ENCODE data around the gene ZPBP2.
"Not testable (repeated sequence)": the region's sequence is repeated elsewhere in the genome, so short reads cannot be mapped to it uniquely, and the experiment has no call there.

Gene ZPBP2, protein sequence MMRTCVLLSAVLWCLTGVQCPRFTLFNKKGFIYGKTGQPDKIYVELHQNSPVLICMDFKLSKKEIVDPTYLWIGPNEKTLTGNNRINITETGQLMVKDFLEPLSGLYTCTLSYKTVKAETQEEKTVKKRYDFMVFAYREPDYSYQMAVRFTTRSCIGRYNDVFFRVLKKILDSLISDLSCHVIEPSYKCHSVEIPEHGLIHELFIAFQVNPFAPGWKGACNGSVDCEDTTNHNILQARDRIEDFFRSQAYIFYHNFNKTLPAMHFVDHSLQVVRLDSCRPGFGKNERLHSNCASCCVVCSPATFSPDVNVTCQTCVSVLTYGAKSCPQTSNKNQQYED

DNA sequence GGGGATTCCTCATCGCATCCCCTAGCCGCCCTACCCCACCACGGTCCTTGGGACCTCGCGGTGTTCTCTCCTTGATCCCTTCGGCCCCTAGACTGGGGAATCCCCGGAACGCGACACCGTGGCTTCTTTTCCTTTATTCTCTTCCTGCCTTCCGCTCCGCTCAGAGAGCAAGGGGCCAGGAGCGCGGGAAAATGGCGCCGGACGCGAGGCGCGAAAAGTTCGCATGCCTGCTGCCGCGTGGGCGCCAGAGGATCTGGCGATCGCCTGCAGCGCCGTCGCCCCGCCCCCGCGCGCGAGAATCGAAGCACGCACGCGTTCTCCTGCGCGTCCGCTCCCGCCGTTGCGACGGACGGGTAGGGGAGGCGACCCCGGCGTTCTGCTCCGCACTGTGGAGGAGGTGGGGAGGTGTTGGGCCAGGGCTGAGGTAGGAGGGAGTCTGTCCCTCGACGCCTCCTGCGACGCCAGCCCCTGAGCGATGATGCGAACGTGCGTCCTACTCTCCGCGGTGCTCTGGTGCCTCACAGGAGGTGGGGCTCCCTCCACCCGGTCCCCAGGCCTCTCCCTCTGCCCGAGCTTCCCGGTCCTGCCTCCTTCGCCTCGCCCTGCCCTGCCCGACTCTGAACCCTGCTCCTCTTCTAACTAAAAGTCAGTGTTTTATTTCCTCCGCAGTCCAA, at the start of gene ZPBP2:
Gene ZPBP2, plus strand, starts transcription at position 323 of the 674 bp plus-strand sequence. Its CDS starts 153 bp downstream, at position 476.
- no peak for DNase-seq

- DNase-seq, result no peak
Measured at GRCh38 chr17:39818358-39819000, 49.5 kb upstream of the ZPBP2 start.

- no peak for DNase-seq
Measured at GRCh38 chr17:39820541-39820940, 47.5 kb upstream of the ZPBP2 start.

GRCh38 chr17:39820987-39821386, 47.0 kb upstream of the ZPBP2 start:
- no peak for DNase-seq

DNA sequence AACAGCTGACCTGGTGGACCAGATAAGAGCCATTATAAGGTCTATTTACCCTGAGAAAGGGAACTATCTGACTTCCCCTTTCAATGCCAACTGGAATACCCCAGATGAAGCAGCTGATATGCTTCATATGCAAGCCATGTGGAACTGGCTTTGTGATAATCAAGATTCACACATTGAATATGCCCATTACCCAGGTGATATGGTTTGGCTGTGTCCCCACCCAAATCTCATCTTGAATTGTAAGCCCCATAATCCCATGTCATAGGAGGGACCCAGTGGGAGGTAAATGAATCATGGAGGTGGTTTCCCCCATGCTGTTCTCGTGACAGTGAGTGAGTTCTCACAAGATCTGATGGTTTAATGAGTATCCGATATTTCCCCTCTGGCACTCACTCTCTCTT, 46.0 kb upstream of the ZPBP2 start:
- no peak for DNase-seq

DNA sequence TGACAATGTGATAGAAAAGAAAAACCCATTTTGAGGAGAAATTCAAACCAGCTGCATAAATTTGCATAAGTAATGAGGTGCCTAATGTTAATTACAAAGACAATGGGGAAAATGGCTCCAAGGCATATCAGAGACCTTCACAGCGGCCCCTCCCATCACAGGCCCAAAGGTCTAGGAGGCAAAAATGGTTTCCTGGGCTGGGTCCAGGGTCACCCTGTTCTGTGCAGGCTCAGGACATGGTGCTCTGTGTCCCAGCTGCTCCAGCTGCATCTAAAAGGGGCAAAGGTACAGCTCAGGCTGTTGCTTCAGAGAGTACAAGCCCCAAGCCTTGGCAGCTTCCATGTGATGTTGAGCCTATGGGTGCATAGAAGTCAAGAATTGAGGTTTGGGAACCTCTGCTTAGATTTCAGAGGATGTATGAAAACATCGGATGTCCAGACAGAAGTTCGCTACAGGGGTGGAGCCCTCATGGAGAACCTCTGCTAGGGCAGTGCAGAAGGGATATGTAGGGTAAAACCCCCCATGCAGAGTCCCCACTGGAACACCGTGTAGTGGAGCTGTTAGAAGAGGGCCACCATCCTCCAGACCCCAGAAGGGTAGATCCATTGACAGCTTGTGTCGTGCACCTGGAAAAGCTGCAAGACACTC, 44.5 kb upstream of the ZPBP2 start:
- DNase-seq, result no peak

GRCh38 chr17:39826334-39826733, 41.7 kb upstream of the ZPBP2 start:
- no peak for DNase-seq

GRCh38 chr17:39828443-39828842, 39.6 kb upstream of the ZPBP2 start:
- DNase-seq, result no peak

GRCh38 chr17:39831588-39831987, 36.4 kb upstream of the ZPBP2 start:
- no peak for DNase-seq

DNA sequence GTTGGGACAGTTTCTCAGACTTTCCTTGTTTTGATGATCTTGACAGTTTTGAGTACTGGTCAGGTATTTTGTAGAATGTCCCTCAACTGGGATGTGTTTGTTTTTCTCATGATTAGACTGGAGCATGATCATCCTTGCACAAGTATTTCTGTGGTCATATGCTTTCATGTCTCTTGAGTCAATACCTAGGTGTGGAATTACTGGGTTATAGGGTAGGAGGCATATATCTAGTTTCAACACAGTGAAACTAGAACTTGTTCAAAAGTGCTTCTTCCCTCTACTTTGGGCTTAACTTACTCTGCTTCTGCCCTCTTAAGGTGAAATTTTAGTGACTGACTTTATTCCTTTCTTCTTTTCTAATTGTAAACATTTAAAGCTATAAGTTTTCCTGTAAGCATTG, 34.0 kb upstream of the ZPBP2 start:
- no peak for DNase-seq

GRCh38 chr17:39835038-39835786, 32.8 kb upstream of the ZPBP2 start:
- no peak for DNase-seq

DNA sequence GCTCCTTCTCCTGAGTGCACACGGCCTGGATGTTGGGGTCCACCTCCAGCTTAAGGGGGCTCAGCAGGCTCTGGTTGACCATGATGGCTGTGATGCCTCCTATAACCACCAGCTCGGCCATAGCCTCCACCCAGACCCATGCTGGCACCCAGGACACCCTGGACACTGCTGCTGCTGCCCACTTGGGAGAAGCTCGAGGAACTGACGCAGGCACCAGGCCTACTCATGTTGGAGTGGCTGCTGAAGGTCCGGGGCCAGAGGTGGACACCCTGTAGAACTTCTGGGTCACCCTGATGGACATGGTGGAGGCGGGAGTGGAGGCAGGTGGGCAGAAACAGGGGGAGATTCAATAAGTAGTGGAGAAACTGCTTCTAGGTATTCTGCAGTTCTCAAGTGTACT, 31.9 kb upstream of the ZPBP2 start:
- no peak for DNase-seq

DNA sequence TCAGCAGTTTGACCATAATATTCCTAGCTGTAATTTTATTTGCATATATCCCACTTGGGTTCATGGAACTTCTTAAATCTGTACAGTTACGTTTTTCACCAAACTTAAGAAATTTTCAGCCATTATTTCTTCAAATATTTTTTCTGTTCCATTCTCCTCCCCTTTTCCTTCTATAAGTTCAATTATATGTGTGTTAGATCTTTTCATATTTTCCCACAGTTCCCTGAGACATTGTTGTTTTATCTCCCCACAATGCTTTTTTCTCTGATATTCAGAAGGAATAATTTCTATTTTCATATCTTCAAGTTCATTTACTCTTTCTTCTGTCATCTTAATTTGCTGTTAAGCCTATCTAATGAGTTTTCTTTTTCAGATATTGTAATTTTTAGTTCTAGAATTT, 29.9 kb upstream of the ZPBP2 start:
- DNase-seq, result no peak

DNA sequence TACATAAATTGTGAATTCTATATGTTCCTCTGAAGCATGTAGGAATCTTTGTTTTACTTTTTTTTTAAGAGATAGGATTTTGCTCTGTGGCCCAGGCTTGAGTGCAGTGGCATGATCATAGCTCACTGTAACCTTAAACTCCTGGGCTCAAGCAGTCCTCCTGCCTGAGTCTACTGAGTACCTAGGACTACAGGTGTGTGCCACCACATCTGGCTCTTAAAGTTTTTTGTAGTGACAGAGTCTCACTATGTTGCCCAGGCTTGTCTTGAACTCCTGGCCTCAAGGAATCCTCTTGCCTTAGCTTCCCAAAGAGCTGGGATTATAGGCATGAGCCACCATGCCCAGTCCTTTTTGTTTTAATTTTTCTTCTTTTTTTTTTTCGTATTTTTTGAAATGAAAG, 29.2 kb upstream of the ZPBP2 start:
- DNase-seq, result no peak

DNA sequence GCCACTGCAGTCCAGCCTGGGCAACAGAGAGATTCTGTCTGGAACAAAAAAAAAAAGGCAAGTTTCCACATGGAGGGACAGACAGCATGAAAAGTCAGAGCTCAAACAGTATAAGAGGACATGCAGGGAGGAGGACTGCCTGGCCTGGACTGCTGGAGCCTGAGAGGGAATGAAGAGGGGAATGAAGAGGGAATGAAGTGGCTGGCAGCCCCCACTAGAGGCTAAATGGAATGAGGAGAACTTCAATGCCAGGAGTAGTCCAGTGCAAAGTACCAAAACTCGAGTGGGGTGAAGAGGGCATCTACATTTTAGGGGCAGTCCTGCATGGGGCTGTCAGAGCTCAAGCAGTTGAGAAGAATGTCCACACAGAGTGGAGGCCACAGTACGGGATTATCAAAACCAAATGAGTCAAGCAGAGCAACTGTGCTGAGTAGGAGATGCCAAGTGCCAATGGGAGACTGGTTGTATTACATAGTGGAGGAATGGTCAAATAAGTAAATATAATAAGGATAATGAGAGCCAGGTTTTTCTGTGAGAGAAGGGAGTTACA, 26.8 kb upstream of the ZPBP2 start:
- no peak for DNase-seq

GRCh38 chr17:39845052-39845846, 22.8 kb upstream of the ZPBP2 start:
- DNase-seq, result no peak

DNA sequence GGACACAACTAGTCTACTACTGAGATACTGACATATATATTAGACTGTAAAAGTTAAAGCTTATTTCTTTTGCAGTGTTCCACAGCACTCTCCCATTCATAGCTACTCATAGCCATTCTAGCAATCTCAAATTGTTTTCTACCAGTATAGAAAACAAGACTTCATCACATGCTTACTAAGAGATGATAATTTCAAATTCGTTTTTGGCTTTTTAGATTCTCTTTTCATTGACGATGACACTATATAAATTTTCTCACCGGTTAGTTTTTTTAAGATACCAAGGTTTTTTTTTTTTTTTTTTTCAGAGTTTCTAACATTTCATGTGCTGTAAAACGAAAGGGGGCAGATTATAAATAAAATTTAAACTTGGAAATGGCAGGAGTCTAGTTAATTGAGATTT, 21.8 kb upstream of the ZPBP2 start:
- no peak for DNase-seq

DNA sequence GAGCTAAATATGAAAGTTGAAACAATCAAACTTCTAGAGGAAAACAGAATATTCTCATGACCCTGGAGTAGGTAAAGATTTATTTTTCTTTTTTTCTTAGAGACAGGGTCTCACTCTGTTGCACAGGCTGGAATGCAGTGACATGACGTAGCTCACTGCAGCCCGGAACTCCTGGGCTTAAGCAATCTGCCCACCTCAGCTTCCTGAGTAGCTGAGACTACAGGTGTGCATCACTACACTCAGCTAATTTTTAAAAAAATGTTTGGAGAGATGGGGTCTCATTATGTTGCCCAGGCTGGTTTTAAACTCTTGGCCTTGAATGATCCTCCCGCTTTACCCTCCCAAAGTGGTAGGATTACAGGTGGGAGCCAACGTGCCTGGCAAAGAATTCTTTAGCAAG, 19.4 kb upstream of the ZPBP2 start:
- DNase-seq, result no peak

GRCh38 chr17:39850186-39850585, 17.8 kb upstream of the ZPBP2 start:
- DNase-seq, result not testable (repeated sequence)

- DNase-seq, result no peak
Measured at GRCh38 chr17:39852239-39852638, 15.8 kb upstream of the ZPBP2 start.

DNA sequence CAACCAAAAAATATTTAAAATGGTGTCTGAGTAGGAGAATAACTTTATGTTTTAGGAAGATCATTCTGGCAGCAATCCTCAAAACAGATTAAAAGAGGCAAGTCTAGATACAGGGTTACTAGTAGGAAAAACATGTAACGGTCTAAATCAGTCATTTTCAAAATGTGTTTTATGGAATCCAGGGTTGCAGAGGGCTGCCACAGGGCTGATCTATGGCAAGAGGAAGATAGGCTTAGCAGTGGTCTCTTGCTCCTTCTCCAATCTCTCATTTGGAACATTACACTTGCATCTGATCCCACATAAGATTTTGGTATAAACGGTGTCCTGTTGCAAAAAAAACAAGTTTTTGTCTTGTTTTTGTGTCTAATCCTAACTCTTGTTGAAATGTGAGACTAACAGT, 13.1 kb upstream of the ZPBP2 start:
- DNase-seq, result no peak
